A673 (cell line): ENCODE results near the gene GLT1D1.

Experiments
- CTCF ChIP-seq: fragments of 300-800, 200-600 bp; sonication (generic); conservative IDR thresholded peaks from 2 replicates; pipeline ENCODE4 v1.5.1; 2017; ENCODE audit warnings: low read depth, mild to moderate bottlenecking, antibody characterized with exemption, low read length, moderate library complexity, mixed read lengths
- EZH2 ChIP-seq: fragments of 200-600 bp; sonication (generic); IDR thresholded peaks from 2 replicates; pipeline ENCODE4 v1.6.1; 2017; ENCODE audit warnings: borderline replicate concordance, low read depth, mild to moderate bottlenecking, mixed read lengths, antibody characterized with exemption, low read length; ENCODE audit not compliant: poor library complexity, severe bottlenecking

- TF ChIP-seq CTCF (no peak), EZH2 (no peak)
These were observed 149.1 kb downstream of the GLT1D1 start for GRCh38 chr12:129002427-129002826.
